Hematopoietic multipotent progenitor cell treated with erythropoietin and hydrocortisone succinate and interleukin-3 and kit ligand, for 15 days (in vitro differentiated cells): ENCODE data around the gene ZC3HAV1L.
"Not testable (repeated sequence)": the region's sequence is repeated elsewhere in the genome, so short reads cannot be mapped to it uniquely, and the experiment has no call there.

Experiments
- DNase-seq: peaks from one replicate; pipeline ENCODE4 v3.0.0-alpha.2; 2015; ENCODE audit warnings: low spot score

ZC3HAV1L gene

DNA sequence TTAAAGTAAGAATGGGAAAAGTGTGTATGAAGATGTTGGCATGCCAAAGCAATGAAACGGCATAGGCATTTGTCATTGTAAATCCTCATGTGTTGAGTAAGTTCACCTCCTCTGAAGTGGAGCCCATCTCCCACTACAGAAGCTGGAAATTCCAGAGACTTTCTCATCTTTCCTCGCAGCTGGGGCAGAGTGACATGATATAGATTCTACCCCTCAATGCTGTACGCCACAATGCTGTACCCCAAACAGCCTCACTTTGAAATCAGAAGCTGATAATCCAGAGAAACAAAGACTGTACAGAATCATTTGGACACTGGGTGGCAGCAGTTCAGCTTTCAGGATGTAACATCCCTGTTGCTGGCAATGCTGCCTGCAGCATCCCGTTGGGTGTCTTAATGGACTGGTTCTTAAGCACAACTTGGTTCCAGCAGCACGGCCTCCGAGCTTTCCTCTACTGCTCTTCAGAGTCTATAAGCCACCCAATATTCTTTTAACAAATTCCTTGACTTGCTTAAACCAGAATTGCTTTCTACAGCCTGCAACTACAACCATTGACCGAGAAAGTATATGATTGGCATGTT, 18.8 kb downstream of the ZC3HAV1L start:
- DNase-seq: peak; percentile 65

DNA sequence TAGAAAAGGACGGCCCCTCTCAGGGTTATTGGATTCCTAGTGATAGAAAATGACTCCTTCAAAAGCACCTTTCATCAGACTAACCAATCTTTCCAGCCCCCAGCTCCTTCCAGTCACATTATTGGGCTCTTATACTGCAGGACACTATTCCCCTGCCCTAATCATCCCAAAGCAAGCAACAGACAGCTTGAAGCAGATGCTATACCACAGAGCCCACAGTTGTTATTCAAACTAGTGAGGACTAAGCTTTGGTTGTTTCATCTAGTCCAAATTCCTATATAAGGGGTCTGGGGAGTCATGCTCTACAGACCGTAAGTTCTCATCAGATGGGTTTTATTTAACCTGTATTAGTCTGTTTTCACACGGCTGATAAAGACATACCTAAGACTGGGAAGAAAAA, 24.5 kb downstream of the ZC3HAV1L start:
- no peak for DNase-seq

DNA sequence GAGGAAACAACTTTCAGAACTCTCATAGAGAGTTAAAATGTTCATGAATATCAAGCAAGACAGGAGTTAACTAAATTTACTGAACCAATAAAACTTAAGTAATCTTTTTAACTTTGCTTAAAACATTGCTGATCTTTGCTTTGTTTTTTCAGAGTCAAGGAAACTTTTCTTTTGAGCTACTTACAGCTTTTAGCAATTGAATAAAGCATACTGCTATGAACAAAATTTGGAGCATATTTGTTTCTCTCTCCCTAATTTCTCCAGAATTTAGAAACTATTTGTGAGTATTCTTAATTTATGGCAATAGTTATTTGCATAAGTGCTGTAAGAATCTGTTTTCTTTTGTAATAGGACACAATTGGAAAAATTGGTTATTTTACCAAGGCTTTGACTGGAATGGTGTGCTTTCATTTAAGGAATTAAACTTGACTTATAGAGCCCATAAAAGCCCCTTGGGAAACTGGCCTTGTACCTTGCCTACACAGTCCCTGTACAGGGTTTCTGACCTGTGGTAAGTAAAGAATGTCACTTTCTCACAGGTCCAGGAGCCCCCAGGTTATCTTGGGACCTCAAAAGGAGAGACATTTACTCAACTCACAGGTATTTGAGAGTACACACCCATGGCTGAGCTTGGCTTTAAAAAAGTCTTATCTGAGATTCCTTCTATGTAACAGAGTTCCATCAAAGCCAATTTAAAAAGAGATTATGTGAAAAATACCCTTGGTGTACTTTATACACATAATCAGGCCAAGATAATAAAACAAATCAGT, 31.3 kb downstream of the ZC3HAV1L start:
- no peak for DNase-seq

GRCh38 chr7:138999414-138999813, 36.4 kb downstream of the ZC3HAV1L start:
- DNase-seq: no peak

- no peak for DNase-seq
Observed at GRCh38 chr7:138992052-138992531, 43.8 kb downstream of the ZC3HAV1L start.

- no peak for DNase-seq
Observed at GRCh38 chr7:138987686-138988085, 48.2 kb downstream of the ZC3HAV1L start.

- no peak for DNase-seq
Observed at GRCh38 chr7:138982204-138982623, 53.6 kb downstream of the ZC3HAV1L start.

DNA sequence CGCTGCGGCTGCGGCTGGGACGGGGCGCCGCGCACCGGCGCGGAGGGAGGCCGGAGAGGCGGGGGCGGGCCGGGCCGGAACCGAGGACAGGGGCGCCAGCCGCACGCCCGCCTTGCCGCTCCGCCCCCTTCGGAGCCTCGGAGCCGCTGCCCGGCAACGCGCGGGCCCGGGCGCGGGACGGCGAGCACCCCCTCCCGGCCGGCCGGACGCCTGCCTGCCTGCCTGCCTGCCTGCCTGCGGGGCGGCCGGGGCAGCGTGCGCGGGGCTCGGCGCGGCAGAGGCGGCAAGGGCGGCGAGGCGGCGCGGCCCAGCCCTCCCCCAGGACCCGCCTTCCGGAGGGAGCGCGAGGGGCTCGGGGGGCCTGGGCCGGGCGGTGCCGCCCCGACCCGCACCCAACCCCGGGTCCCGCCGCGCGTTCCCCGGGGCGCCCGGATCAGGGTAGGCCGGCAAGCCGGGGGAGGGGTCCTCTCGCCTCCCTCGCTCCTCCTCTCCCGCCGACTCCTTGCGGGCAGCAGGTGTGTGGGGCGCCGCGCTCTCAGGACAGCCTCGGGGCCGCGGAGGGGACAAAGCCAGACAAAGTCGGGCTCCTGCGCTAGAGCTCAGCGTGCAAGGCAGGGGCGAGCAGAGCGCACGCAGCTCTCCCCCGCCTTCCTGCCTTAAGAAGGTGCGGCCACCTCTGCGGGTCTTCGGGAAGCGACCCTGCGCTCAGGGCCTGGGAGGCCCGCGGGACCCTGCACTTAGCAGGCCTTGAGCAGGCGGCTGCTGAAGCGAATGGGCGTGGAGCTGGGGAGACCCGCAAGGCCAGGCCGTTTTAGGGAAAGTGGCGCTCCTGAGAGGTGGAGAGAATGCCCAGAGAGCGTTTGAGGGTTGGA, 54.3 kb downstream of the ZC3HAV1L start, which contains the start of gene KIAA1549:
Gene KIAA1549, minus strand, starts transcription at position 58 of the 872 bp plus-strand sequence. CDS start 120 bp downstream, outside the sequence.
- DNase-seq: no peak

DNA sequence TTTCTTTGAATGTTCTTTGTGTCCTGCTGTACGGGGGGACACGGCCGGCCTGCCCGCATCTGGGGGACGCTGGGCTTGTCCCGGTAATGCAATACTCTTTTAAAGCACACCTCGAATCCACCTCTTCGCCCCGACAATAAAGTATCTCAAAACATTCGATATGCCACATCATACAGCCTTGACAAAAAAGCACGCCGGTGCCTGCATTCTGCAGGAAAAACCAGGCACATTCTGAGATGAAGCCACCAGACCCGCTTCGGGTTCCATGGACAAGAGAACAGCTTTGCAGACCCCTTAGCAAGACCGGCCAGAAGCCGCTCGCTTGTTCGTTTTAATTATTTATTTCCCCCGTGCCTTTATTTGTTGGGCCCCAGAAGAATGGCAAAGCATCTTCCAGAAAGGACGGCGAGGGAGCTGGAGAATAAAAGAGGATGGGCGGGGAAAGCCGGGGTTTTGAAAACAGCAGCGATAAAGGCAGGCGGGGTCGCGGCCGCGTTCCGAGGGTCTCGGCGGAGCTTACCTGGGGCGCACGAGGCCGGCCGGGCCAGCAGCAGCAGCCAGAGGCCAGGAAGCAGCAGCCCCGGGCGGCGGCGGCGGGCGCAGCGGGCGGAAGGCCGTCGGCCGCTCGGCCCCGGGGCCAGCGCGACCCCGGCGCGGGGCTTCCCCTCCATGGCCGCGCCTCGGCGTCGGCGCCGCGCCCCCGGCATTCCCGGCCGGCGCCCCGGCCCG, 55.1 kb downstream of the ZC3HAV1L start:
- no peak for DNase-seq

DNA sequence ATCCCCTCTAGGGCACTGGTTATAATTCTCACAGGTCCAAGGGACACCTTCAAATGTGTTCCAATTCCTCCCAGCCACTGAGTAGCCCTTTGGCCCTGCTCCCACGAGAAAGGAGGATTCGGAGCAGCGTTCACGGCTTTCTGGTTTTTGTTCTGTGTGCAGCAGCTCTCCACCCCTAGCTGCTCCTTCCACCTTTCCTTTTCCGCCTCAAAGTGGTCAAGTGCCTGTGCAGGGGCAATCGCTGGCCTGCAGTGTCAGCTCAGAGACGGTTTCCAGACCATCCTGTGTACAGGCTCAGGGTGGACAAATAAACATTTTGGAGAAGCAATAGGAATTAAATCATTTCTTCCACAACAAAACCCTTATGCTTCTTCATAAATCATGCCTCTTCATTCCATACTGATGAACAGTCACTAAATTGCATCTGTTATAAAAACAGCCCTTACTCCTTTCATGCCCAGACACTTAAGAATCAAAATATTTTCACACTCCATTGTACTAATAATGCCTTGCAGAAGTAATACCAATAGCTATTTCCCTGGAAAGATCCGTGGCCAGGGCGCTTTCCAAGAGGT, 55.8 kb downstream of the ZC3HAV1L start:
- no peak for DNase-seq

DNA sequence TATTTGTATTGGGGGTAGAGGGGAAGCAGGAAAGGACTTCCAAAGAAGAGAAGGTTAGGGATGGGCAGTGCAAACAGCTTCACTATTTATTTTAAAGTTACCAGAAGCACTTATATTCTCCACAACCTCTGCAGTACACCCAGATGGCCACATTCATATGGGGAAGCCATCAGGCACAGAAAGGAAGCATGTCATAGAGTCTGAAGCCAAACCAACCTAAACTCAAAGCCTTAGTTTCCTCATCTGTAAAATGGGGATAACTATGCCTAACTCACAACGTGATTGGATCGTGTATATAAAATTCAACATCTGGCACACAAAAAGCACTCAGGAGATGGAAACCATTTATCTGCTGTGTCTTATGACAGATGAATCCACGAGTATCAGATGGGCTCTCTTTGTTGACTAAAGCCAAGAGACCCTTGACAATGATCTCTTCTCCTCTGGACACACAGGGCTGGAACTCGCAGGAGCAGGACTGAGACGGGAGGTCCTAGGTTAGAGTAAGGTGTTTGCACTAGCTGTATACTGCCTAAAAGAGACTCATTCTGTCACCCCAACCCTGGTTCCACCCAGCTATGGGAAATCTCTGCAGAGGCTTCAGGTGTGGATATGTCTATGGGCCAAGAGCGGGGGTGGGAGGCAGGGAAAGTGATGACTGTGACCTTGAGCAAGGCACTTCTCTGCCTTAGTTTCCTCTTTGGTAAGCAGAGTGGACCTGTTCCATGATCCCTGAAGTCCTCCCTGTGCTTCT, 56.4 kb downstream of the ZC3HAV1L start:
- DNase-seq: no peak

DNA sequence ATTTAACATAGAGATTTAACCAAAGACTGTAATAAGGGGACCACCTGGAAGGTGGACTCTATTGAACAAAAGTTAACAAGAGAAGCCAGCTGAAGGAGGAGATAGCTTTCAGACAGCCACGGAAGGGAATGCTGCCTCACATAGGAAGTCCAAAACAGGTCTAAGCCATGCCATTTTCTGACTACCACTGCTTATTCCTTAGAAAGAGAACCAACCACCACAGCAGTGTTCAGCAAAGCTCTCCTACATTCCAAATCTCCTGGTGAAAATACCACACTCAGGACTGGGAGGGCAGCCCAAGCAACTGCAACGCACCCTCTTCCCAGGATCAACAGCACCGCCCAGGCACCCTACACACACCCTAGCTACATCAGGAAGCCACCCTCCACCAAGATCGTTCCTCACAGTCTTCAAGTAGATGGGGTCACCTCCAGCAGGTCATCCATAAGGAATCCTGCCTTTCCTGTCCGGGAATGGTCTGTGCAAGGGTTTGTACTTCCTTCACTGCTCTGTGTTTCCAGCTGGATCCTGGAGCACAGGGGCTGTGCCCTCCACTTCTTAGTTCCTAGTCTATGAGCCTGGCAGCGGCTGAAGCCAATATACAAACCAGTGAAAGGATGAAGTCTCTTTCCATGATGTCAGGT, 57.2 kb downstream of the ZC3HAV1L start:
- no peak for DNase-seq

DNA sequence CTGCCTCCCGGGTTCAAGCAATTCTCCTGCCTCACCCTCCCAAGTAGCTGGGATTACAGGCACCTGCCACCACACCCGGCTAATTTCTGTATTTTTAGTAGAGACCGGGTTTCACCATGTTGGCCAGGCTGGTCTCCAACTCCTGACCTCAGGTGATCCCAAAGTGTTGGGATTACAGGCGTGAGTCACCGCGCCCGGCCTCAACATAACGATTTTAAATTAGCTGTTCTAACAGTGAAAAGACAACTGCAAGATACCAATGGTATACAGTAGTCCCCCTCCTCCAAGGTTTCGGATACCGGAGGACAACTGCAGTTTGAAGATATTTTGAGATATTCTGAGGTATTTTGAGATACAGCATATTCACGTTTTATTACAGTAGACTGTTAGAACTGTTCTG, 59.7 kb downstream of the ZC3HAV1L start:
- not testable (repeated sequence) for DNase-seq
